Measurements from ENCODE around the gene ATP6V0A4.
"Not testable (repeated sequence)": the region's sequence is repeated elsewhere in the genome, so short reads cannot be mapped to it uniquely, and the experiment has no call there.

Gene ATP6V0A4

DNA sequence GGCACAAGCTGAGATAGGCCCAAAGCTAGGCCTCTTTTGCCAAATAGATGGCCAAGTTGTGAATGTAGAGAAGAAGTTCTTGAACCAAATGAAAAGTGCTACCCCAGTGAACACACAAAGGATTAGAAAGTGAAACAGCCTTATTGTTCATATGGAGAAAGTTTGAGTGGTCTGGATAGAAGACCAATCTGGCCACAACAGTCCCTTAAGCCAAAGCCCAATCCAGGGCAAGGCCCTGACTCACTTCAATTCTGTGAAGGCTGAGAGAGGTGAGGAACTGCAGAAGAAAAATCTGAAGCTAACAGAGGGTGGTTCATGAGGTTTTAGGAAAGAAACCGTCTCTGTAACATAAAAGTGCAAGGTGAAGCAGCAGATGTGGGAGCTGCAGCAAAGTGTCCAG, 18.7 kb upstream of the ATP6V0A4 start:
- no peak overlapping the region for H3K4me2 ChIP-seq (ENCODE audit: low read length, poor library complexity, severe bottlenecking)
- H3K23ac ChIP-seq (ENCODE audit: low read length in 2 of 2) = no peak overlapping the region
- no peak overlapping the region for H2AFZ ChIP-seq (ENCODE audit: low read depth, low read length)
- no peak overlapping the region for H3K9ac ChIP-seq (ENCODE audit: low read length)
- H3K27ac ChIP-seq (ENCODE audit: low read length, poor library complexity, severe bottlenecking) = no peak overlapping the region
- DNase-seq = no peak
- no peak overlapping the region for H2BK5ac ChIP-seq (ENCODE audit: low read depth, low read length, poor library complexity, severe bottlenecking)
- 88% methylated on average over 1 of the region's 1 CpG for WGBS
- H2AK5ac ChIP-seq (ENCODE audit: low read length, severe bottlenecking) = no peak overlapping the region
- H3K4me3 ChIP-seq (ENCODE audit: insufficient read depth in 1 of 2, low read depth in 1 of 2, low read length in 2 of 2) = no peak overlapping the region
- no peaks in the 10 kb centered on the region for H3K36me3 ChIP-seq (ENCODE audit: control insufficient read depth in 1 of 2, insufficient read depth in 2 of 2, low read depth in 1 of 2, low read length in 2 of 2)
- H2BK12ac ChIP-seq (ENCODE audit: low read length in 2 of 2) = no peak overlapping the region
- H3K79me1 ChIP-seq (replicated peaks; ENCODE audit: low read length, poor library complexity, severe bottlenecking) = no peaks in the 10 kb centered on the region
- no peak overlapping the region for H4K8ac ChIP-seq (ENCODE audit: low read length)
- H3K18ac ChIP-seq (ENCODE audit: low read depth in 1 of 2, low read length in 2 of 2) = no peak overlapping the region
- no peak overlapping the region for H3K14ac ChIP-seq (ENCODE audit: low read length in 2 of 2)
- no peak overlapping the region for H4K91ac ChIP-seq (ENCODE audit: low read length)
- no peaks in the 10 kb centered on the region for H3K27me3 ChIP-seq (ENCODE audit: control insufficient read depth in 1 of 2, insufficient read depth in 1 of 2, low read length in 2 of 2)
- no peaks in the 10 kb centered on the region for H3K4me1 ChIP-seq (ENCODE audit: control insufficient read depth, insufficient read depth, low read depth, low read length)
- H2BK120ac ChIP-seq (ENCODE audit: low read depth, low read length) = no peak overlapping the region
- peaks cover 3% of the 10 kb centered on the region for H3K9me3 ChIP-seq (ENCODE audit: control insufficient read depth, low read length)
- H3K4ac ChIP-seq (ENCODE audit: low read depth in 1 of 2, low read length in 2 of 2) = no peak overlapping the region
- H2BK15ac ChIP-seq (ENCODE audit: low read depth, poor library complexity, severe bottlenecking) = no peak overlapping the region

DNA sequence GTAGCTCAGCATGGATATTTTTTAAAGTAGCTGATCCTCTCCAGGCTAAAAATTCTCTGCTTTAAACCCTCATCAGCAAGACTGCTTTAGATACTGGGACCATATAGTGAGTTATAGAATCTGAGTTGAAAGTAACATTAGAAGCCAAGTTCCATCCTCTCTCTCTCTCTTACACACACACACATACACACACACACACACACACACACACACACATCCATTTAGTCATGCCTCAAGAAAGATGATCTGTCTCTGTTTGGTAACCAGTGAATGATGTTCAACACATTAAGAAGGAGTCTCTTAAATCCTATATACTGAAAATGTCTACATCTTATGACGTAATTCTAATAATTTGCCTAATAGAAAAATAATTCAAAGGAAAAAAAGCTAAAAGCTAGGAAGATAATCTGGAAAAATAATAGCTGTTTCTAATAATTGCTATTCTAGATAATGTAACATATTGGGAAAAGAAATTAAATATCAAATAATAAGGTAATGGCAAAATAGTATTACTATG, 16.9 kb upstream of the ATP6V0A4 start:
- Histone ChIP-seq H3K4ac (ENCODE audit: low read depth in 1 of 2, low read length in 2 of 2) (no peak overlapping the region), H4K91ac (ENCODE audit: low read length) (no peak overlapping the region), H3K4me1 (ENCODE audit: control insufficient read depth, insufficient read depth, low read depth, low read length) (no peaks in the 10 kb centered on the region), H2BK15ac (ENCODE audit: low read depth, poor library complexity, severe bottlenecking) (no peak overlapping the region), H3K23ac (ENCODE audit: low read length in 2 of 2) (no peak overlapping the region), H3K4me2 (ENCODE audit: low read length, poor library complexity, severe bottlenecking) (no peak overlapping the region), H3K4me3 (ENCODE audit: insufficient read depth in 1 of 2, low read depth in 1 of 2, low read length in 2 of 2) (no peak overlapping the region), H3K18ac (ENCODE audit: low read depth in 1 of 2, low read length in 2 of 2) (no peak overlapping the region), H2AK5ac (ENCODE audit: low read length, severe bottlenecking) (no peak overlapping the region), H2BK120ac (ENCODE audit: low read depth, low read length) (no peak overlapping the region), H3K9ac (ENCODE audit: low read length) (no peak overlapping the region), H2AFZ (ENCODE audit: low read depth, low read length) (no peak overlapping the region), H3K27ac (ENCODE audit: low read length, poor library complexity, severe bottlenecking) (no peak overlapping the region), H3K9me3 (ENCODE audit: control insufficient read depth, low read length) (no peaks in the 10 kb centered on the region), H4K8ac (ENCODE audit: low read length) (no peak overlapping the region), H2BK12ac (ENCODE audit: low read length in 2 of 2) (no peak overlapping the region), H3K36me3 (ENCODE audit: control insufficient read depth in 1 of 2, insufficient read depth in 2 of 2, low read depth in 1 of 2, low read length in 2 of 2) (no peaks in the 10 kb centered on the region), H2BK5ac (ENCODE audit: low read depth, low read length, poor library complexity, severe bottlenecking) (no peak overlapping the region), H3K79me1 (replicated peaks; ENCODE audit: low read length, poor library complexity, severe bottlenecking) (no peaks in the 10 kb centered on the region), H3K27me3 (ENCODE audit: control insufficient read depth in 1 of 2, insufficient read depth in 1 of 2, low read length in 2 of 2) (no peaks in the 10 kb centered on the region), H3K14ac (ENCODE audit: low read length in 2 of 2) (no peak overlapping the region)
- no CpG with 5 or more reads among the region's 1 CpG for WGBS
- DNase-seq = no peak

DNA sequence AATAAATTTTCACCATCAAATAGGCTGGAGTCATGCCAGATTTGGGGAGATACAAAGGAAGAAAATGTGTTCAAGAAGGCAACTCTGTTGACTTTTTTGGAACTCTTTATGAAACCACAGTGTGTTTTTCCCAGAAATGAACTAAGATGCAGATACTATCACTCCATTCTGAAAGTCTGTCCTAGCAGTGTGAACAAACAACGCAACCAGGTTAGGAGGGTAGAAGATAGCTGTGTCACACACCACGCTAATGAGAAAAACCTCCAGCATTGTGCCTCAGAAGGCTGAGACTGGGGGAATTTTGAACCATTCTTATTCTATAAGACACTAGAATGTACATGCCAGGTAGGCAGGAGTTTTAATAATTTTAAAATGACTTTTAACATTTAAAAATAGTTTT, 15.9 kb upstream of the ATP6V0A4 start:
- no peak overlapping the region for H2BK15ac ChIP-seq (ENCODE audit: low read depth, poor library complexity, severe bottlenecking)
- H3K14ac ChIP-seq (ENCODE audit: low read length in 2 of 2) = no peak overlapping the region
- H3K4me1 ChIP-seq (ENCODE audit: control insufficient read depth, insufficient read depth, low read depth, low read length) = peaks cover 3% of the 10 kb centered on the region
- H2BK120ac ChIP-seq (ENCODE audit: low read depth, low read length) = no peak overlapping the region
- H2AFZ ChIP-seq (ENCODE audit: low read depth, low read length) = no peak overlapping the region
- H3K4me3 ChIP-seq (ENCODE audit: insufficient read depth in 1 of 2, low read depth in 1 of 2, low read length in 2 of 2) = no peak overlapping the region
- no peaks in the 10 kb centered on the region for H3K9me3 ChIP-seq (ENCODE audit: control insufficient read depth, low read length)
- no peaks in the 10 kb centered on the region for H3K27me3 ChIP-seq (ENCODE audit: control insufficient read depth in 1 of 2, insufficient read depth in 1 of 2, low read length in 2 of 2)
- no peak overlapping the region for H2AK5ac ChIP-seq (ENCODE audit: low read length, severe bottlenecking)
- no peak overlapping the region for H3K27ac ChIP-seq (ENCODE audit: low read length, poor library complexity, severe bottlenecking)
- H3K36me3 ChIP-seq (ENCODE audit: control insufficient read depth in 1 of 2, insufficient read depth in 2 of 2, low read depth in 1 of 2, low read length in 2 of 2) = no peaks in the 10 kb centered on the region
- WGBS = 76% methylated on average over 2 of the region's 2 CpGs
- no peaks in the 10 kb centered on the region for H3K79me1 ChIP-seq (replicated peaks; ENCODE audit: low read length, poor library complexity, severe bottlenecking)
- no peak for DNase-seq
- H3K18ac ChIP-seq (ENCODE audit: low read depth in 1 of 2, low read length in 2 of 2) = no peak overlapping the region
- H3K4me2 ChIP-seq (ENCODE audit: low read length, poor library complexity, severe bottlenecking) = no peak overlapping the region
- no peak overlapping the region for H2BK12ac ChIP-seq (ENCODE audit: low read length in 2 of 2)
- H3K9ac ChIP-seq (ENCODE audit: low read length) = no peak overlapping the region
- no peak overlapping the region for H4K91ac ChIP-seq (ENCODE audit: low read length)
- no peak overlapping the region for H4K8ac ChIP-seq (ENCODE audit: low read length)
- no peak overlapping the region for H3K4ac ChIP-seq (ENCODE audit: low read depth in 1 of 2, low read length in 2 of 2)
- no peak overlapping the region for H2BK5ac ChIP-seq (ENCODE audit: low read depth, low read length, poor library complexity, severe bottlenecking)
- no peak overlapping the region for H3K23ac ChIP-seq (ENCODE audit: low read length in 2 of 2)

DNA sequence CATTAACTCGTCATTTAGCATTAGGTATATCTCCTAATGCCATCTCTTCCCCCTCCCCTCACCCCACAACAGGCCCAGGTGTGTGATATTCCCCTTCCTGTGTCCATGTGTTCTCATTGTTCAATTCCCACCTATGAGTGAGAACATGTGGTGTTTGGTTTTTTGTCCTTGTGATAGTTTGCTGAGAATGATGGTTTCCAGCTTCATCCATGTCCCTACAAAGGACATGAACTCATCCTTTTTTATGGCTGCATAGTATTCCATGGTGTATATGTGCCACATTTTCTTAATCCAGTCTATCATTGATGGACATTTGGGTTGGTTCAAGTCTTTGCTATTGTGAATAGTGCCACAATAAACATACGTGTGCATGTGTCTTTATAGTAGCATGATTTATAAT, 13.3 kb upstream of the ATP6V0A4 start:
- H3K23ac ChIP-seq (ENCODE audit: low read length in 2 of 2); H3K4me1 ChIP-seq (ENCODE audit: control insufficient read depth, insufficient read depth, low read depth, low read length); H2AK5ac ChIP-seq (ENCODE audit: low read length, severe bottlenecking); DNase-seq; H4K91ac ChIP-seq (ENCODE audit: low read length); H2BK12ac ChIP-seq (ENCODE audit: low read length in 2 of 2); H3K14ac ChIP-seq (ENCODE audit: low read length in 2 of 2); H3K4me2 ChIP-seq (ENCODE audit: low read length, poor library complexity, severe bottlenecking); H3K4me3 ChIP-seq (ENCODE audit: insufficient read depth in 1 of 2, low read depth in 1 of 2, low read length in 2 of 2); H3K36me3 ChIP-seq (ENCODE audit: control insufficient read depth in 1 of 2, insufficient read depth in 2 of 2, low read depth in 1 of 2, low read length in 2 of 2); H2AFZ ChIP-seq (ENCODE audit: low read depth, low read length); H2BK15ac ChIP-seq (ENCODE audit: low read depth, poor library complexity, severe bottlenecking); H3K27me3 ChIP-seq (ENCODE audit: control insufficient read depth in 1 of 2, insufficient read depth in 1 of 2, low read length in 2 of 2); H4K8ac ChIP-seq (ENCODE audit: low read length); H2BK120ac ChIP-seq (ENCODE audit: low read depth, low read length); H3K79me1 ChIP-seq (replicated peaks; ENCODE audit: low read length, poor library complexity, severe bottlenecking); H3K18ac ChIP-seq (ENCODE audit: low read depth in 1 of 2, low read length in 2 of 2); H3K4ac ChIP-seq (ENCODE audit: low read depth in 1 of 2, low read length in 2 of 2); H3K27ac ChIP-seq (ENCODE audit: low read length, poor library complexity, severe bottlenecking); H2BK5ac ChIP-seq (ENCODE audit: low read depth, low read length, poor library complexity, severe bottlenecking); H3K9me3 ChIP-seq (ENCODE audit: control insufficient read depth, low read length); H3K9ac ChIP-seq (ENCODE audit: low read length): not testable (repeated sequence)
- 89% methylated on average over 1 of the region's 2 CpGs for whole genome bisulfite sequencing

Data from mesenchymal stem cell (in vitro differentiated cells and primary cell).